ENCODE results near the gene SARDH.

Gene SARDH

GRCh38 chr9:133735415-133735775, 2.8 kb downstream of the SARDH start:
- H3K4me3 ChIP-seq (ENCODE audit: low read length), result no peak overlapping the region
- DNase-seq (ENCODE audit: low read depth), result no peak
- TF ChIP-seq CTCF (conservative IDR thresholded peaks at IDR 0.05; ENCODE audit: low read length), result no peak

GRCh38 chr9:133734590-133735414, 3.4 kb downstream of the SARDH start:
- TF ChIP-seq CTCF (conservative IDR thresholded peaks at IDR 0.05; ENCODE audit: low read length), result no peak
- H3K4me3 ChIP-seq (ENCODE audit: low read length), result no peak overlapping the region
- no peak for DNase-seq (ENCODE audit: low read depth)

- DNase-seq (ENCODE audit: low read depth), result no peak
- no peak overlapping the region for H3K4me3 ChIP-seq (ENCODE audit: low read length)
Measured at GRCh38 chr9:133733796-133734533, 4.2 kb downstream of the SARDH start.

GRCh38 chr9:133733421-133733795, 4.7 kb downstream of the SARDH start:
- no peak for TF ChIP-seq CTCF (conservative IDR thresholded peaks at IDR 0.05; ENCODE audit: low read length)
- DNase-seq (ENCODE audit: low read depth), result no peak

More at GRCh38 chr9:133733796-133734533, 4.2 kb downstream of the SARDH start:
- TF ChIP-seq CTCF (conservative IDR thresholded peaks at IDR 0.05; ENCODE audit: low read length), result no peak

GRCh38 chr9:133732639-133733408, 5.3 kb downstream of the SARDH start:
- H3K4me3 ChIP-seq (ENCODE audit: low read length), result no peak overlapping the region
- no peak for TF ChIP-seq CTCF (conservative IDR thresholded peaks at IDR 0.05; ENCODE audit: low read length)
- DNase-seq (ENCODE audit: low read depth), result no peak

More at GRCh38 chr9:133733421-133733795, 4.7 kb downstream of the SARDH start:
- no peak overlapping the region for H3K4me3 ChIP-seq (ENCODE audit: low read length)

GRCh38 chr9:133731876-133732638, 6.1 kb downstream of the SARDH start:
- DNase-seq (ENCODE audit: low read depth), result peak; percentile 25
- no peak overlapping the region for H3K4me3 ChIP-seq (ENCODE audit: low read length)
- no peak for TF ChIP-seq CTCF (conservative IDR thresholded peaks at IDR 0.05; ENCODE audit: low read length)
